GM21576 (cell line): Measurements from ENCODE around the gene TSC1.

Experiments
- ATAC-seq: cut with Tn5 transposase; IDR thresholded peaks from one replicate; pipeline ENCODE4 v1.9.1; 2021; ENCODE audit warnings: mild to moderate bottlenecking, moderate library complexity; ENCODE audit not compliant: unreplicated experiment

TSC1 gene

DNA sequence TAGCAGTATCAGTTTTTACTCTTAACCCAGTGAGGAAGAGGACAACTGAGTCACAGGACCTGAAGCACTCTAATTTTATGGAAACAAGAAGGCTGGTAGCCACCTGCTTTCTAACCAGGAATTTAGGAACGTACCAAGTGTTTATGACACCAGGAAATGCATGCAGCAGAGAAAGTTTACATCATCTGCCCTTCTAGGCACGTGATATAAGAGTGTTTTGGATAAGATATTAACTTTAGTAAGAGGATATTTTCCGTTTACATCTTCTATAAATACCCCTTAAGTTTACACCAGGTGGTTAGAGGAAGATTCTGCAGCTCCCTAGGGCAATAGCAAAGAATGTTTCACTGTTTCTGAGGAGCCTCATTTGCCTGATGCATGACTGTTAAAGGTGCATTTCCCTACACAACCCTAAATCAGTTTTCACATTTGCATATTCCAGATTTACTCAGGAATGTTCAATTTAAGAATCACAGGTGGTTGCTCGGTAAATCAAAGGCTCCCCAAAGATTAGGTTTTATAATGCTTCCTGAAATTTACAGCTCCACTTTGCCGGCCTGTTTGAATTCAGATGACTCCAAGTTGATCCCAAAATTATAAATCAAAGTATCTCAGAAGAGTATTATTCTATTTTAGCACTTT lies 1.8 kb downstream of the TSC1 start:
- no peak for ATAC-seq

GRCh38 chr9:132939169-132939568 lies 5.2 kb downstream of the TSC1 start:
- ATAC-seq: no peak

DNA sequence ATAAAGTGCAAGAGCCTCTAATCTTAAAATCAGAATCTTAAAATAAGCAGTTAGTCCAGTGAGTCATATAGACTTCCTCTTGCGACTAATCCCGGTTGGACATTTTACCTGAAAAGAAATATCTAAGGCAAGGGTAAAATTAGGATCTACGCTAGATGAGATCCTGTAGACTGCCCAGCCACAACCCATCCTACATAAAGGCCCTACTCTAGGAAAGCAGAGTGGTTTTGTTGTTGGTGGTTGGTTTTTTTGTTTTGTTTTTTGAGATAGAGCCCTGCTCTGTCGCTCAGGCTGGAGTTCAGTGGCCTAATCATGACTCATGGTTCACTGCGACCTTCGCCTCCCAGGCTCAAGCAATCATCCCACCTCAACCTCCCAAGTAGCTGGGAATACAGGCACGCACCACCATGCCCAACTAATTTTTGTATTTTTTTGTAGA lies 6.9 kb downstream of the TSC1 start:
- ATAC-seq: no peak

DNA sequence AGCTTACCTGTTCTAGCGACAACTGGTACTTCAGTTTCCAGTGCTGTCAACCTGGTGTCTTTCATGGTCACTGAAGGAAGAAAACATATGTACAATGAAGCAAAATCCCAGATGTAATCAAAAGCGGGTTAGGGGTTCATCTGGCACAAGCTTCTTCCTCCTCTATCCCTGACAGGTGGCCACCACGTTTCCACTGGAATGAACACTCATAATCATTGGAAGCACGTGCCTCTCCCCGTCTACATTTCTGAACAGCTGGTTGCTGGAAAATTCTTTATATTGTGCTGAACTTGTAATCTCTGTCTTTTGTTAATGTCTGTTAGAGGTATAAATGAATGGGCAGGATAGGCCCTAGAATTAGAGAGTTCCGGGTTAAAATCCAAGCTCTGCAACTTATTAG lies 9.4 kb downstream of the TSC1 start:
- no peak for ATAC-seq

- ATAC-seq: no peak
These were observed 13.2 kb downstream of the TSC1 start for GRCh38 chr9:132931178-132931735.

GRCh38 chr9:132927704-132928103 lies 16.7 kb downstream of the TSC1 start:
- no peak for ATAC-seq

DNA sequence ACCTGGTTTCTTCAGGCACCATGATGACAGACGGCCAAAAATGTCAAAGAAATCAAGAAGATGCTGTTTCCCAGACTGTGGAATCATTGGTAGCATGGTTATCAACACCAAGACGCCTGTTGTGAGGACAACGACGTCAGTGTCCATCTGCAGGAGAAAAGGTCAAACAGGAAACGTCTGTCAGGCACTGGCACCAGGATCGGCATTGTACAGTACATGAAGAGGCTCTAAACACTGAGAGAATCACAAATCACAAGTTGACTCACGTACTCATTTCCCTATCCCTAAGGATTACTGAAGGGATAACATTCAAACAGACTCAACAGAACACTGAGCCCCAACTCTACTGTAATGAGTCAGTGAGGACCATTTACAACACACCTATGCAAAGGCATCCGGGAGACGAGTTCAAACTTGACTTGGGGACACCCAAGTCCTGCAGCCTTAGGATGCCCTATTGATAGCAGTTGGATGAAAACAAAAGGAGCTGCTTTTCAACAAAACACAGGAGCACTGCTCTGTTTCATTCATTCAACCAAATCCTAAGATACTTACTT lies 21.0 kb downstream of the TSC1 start:
- no peak for ATAC-seq

DNA sequence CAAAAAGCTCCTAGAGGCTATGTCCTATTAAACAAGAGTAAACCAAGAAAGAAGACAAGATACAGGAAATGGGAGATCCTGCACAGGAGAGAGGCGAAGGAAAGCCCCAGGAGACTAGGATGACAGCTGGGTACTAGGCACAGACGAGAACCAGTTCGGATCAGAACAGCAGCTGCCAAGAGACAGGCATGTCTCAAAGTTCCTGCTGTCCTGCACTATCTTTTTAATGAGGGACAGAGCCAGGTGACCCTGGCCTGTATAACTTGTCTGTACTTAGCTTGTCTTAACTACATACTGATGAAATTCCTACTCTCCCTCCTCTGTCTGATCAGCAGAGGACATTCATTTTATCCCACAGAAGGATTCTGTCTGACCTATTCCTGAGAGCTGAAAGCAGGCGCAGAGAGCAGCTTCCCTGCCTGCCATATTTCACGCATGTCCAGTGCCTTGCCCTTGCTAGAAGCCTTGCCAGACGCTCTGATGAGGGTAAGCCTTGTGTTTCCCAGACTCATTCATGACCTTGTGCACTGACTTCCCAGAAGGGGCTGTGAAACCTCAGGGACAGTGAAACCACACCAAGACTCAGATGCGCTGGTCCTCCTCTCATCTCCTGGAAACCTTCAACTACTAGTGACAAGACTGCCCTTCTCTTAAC lies 24.7 kb downstream of the TSC1 start:
- no peak for ATAC-seq

GRCh38 chr9:132914924-132915323 lies 29.5 kb downstream of the TSC1 start:
- no peak for ATAC-seq

GRCh38 chr9:132912131-132912530 lies 32.3 kb downstream of the TSC1 start:
- ATAC-seq: no peak

- ATAC-seq: no peak
These were observed 34.0 kb downstream of the TSC1 start for GRCh38 chr9:132910376-132910775.

DNA sequence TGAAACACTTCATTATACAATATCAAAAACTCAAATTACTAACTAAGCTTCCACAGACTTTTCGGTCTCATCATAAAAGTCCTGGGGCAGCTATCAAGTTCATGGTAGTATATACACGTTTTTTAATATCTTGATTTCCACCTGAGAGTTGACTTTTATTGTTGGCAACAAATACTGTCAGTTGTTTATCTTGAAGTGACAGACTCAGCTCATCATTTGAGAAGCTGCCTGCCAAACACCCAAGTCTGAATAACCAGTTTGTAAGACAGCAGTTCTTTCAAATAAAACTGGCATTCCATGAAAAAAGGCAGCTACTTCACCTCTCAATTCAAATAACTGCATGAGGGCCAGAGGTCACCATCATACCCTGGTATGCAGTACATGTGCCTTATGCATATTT lies 35.1 kb downstream of the TSC1 start:
- no peak for ATAC-seq

DNA sequence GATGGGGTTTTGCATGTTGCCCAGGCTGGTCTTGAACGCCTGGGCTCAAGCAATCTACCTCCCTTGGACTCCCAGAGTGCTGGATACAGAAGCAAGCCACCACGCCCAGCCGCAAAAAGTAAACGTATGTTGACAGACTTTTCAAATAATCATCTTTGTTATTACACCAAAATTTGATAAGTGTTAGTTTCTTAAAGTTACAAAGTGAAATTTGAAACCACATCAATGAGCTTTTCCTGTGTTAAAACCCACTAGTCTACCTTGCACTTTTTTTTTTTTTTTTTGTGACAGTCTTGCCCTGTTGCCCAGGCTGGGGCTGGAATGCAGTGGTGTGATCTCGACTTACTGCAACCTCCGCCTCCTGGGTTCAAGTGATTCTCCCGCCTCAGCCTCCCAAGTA lies 35.8 kb downstream of the TSC1 start:
- ATAC-seq: no peak

DNA sequence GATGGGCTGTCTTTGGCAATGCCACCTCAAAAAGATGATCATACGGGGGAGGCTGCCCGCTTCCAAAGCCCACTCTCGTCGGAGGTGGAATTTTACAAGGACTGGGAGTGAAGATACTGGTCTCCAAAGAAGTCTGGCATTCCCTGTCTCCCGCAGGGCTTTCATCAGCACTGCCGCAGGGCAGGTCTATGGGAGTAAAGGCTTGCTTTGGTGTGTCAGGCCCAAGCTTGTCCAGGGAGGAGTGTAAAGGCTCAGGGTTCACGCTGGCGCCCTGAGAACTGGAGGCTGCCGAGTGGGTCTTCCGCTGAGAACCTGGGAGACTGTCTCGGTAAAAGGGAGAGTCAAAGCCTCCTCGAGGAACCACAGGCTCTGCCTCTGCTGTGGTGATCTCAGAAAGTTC lies 38.7 kb downstream of the TSC1 start:
- ATAC-seq: no peak

DNA sequence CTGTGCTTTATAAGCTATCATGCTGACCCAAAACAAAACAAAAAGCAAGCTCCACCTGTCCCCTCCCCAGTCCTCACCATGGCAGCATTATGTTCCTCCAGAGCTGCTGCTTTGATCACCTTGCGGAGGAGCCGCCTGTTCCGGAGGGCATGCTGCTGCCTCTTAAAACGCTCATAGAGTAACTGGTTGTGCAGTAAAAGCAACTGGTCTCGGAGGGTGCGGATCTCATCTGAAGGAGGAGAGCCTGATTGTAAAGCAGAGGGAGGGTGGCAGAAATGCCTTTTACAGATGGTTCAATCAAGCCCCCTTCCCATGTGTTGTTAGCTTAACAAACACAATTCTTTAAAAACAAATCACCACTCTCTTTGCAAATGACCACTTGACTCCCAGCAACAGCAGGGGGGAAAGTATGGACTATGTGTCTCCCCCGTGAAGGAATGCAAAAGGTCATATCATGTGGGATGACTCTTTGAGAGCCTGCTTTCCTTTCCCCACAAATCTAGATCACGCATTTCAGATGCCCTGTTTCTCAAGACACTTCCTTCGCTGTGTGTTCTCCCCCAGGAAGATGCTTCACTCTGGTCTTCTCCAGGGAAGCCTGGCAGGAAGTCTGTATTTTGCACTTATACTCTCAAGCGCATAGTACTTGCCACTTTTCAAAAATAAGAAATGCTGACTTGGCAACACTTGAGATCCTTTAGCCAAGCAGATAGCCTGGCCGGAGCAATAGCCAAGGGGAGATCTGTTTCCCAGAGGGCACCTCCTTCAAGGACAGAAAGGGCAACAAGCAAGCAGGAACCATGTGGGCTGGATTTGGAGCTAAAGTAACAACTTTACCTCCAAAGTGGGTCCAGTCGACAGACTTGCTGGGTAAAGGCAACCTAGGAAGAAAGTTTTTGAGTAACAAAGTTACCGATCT lies 40.6 kb downstream of the TSC1 start:
- no peak for ATAC-seq

DNA sequence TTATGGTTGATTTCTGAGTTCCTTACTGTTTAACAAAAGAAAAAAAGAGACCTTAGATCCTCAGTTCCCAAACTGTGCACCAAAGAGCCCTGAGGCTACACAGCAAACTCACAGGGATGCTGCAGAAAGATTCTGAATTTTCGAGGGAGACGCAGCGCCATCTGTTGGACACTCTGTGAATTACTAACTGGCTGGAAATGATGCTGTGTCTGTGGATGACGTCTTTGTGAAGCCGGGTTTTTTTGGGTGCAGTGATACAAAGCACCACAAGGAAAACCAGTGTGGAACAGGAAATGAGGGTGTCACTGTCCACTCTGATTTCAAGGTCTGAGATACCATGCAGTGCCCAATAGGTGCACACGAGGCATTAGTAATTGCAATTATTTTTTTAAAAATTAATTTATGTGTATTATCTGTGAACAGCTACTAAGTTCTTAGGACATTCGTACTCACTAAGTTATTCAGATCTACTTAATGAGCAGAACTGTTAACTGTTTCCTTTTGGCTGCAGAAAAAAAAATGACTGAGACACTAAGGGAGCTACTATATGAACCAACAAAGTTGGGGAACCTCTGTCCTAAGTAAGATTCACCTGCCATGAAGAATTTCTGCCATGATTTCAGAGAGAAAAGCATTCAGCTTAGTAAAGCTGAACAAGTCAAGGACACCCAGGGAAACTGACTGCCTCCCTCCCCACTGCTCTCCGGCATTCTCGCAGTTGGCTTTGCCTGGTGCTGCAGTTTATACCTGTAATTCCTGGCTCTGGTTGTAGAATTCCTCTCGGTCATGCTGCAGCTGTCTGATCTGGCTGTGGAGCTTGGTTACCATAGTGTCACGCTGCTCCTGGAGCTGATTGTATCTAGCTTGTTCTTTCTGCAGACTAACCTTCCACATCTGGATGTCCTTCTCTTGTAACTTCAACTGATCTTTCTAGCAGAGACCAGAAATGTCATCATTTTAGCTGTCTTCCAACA lies 42.3 kb downstream of the TSC1 start:
- ATAC-seq: no peak

DNA sequence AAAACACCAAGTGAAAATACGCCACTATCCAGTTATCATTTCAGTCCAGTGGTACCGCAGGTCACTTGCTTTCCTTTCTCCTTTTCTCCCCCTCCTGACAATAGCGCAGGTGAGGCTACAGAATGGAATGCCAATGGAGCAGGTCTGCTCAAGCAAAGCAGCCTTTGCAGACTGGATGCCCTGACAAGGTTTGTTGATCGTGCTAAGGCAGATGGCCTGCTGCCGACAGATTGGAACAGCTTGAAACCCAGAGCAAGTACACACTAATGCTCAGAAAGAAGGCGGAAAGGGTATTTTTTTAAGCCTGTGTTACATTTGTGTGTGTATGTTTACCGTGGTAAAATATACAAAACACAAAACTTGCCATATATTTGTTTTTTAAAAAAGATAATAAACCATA lies 46.4 kb downstream of the TSC1 start:
- ATAC-seq: no peak

DNA sequence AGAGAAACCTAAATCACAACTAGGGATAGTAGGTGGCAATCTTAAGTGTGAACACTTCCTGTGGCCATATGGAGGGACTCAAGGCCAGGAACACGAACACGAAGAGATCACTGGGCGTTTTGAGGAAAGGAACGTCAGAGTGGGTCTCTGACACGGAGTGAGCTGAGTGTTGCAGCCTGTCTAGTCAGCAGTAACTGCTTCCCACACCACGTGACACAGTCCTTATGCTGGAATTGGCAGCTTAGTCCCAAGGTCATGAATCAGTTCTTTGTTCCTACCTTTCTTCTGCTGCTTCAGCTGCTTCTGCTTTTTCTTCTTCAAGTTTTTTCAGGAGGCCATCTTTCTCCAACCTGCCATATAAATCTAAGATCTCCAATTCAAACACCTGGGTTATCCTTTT lies 47.5 kb downstream of the TSC1 start:
- no peak for ATAC-seq

- ATAC-seq: no peak
These were observed 48.2 kb downstream of the TSC1 start for GRCh38 chr9:132896264-132896663.
